Measurements from ENCODE around the gene TMEM108.
A peak's percentile ranks its signal among the peaks of the same experiment; 100 is the strongest.
"Not testable (repeated sequence)": the region's sequence is repeated elsewhere in the genome, so short reads cannot be mapped to it uniquely, and the experiment has no call there.

Gene TMEM108

GRCh38 chr3:133038089-133038730 is at the start of gene TMEM108:
Gene TMEM108 (plus strand): TSS chr3:133038391.
- peak; percentile 81 for DNase-seq (ENCODE audit: low spot score)

- no peak for DNase-seq (ENCODE audit: low spot score)
Measured at GRCh38 chr3:132995971-132996370, 42.2 kb upstream of the TMEM108 start.

- DNase-seq (ENCODE audit: low spot score) = no peak
Measured at GRCh38 chr3:132997404-132998185, 40.6 kb upstream of the TMEM108 start.

GRCh38 chr3:133005032-133005431 is 33.2 kb upstream of the TMEM108 start:
- not testable (repeated sequence) for DNase-seq (ENCODE audit: low spot score)

- no peak for DNase-seq (ENCODE audit: low spot score)
Measured at GRCh38 chr3:133007601-133008000, 30.6 kb upstream of the TMEM108 start.

GRCh38 chr3:133014325-133014724 is 23.9 kb upstream of the TMEM108 start:
- no peak for DNase-seq (ENCODE audit: low spot score)

GRCh38 chr3:133015573-133015972 is 22.6 kb upstream of the TMEM108 start:
- not testable (repeated sequence) for DNase-seq (ENCODE audit: low spot score)

- DNase-seq (ENCODE audit: low spot score) = no peak
Measured at GRCh38 chr3:133016838-133017309, 21.3 kb upstream of the TMEM108 start.

- DNase-seq (ENCODE audit: low spot score) = no peak
Measured at GRCh38 chr3:133018921-133019320, 19.3 kb upstream of the TMEM108 start.

- DNase-seq (ENCODE audit: low spot score) = no peak
Measured at GRCh38 chr3:133021206-133021605, 17.0 kb upstream of the TMEM108 start.

GRCh38 chr3:133023362-133023761 is 14.8 kb upstream of the TMEM108 start:
- DNase-seq (ENCODE audit: low spot score) = no peak

GRCh38 chr3:133025546-133025945 is 12.6 kb upstream of the TMEM108 start:
- DNase-seq (ENCODE audit: low spot score) = no peak

GRCh38 chr3:133032301-133032700 is 5.9 kb upstream of the TMEM108 start:
- no peak for DNase-seq (ENCODE audit: low spot score)

- DNase-seq (ENCODE audit: low spot score) = no peak
Measured at GRCh38 chr3:133037436-133037835, 755 bp upstream of the TMEM108 start.

- DNase-seq (ENCODE audit: low spot score) = no peak
Measured at GRCh38 chr3:133038731-133039375, 662 bp downstream of the TMEM108 start.

- peak; percentile 79 for DNase-seq (ENCODE audit: low spot score)
Measured at GRCh38 chr3:133040696-133041523, 2.7 kb downstream of the TMEM108 start.

- DNase-seq (ENCODE audit: low spot score) = no peak
Measured at GRCh38 chr3:133041524-133041829, 3.3 kb downstream of the TMEM108 start.

- DNase-seq (ENCODE audit: low spot score) = no peak
Measured at GRCh38 chr3:133042778-133043177, 4.6 kb downstream of the TMEM108 start.

GRCh38 chr3:133047980-133048379 is 9.8 kb downstream of the TMEM108 start:
- DNase-seq (ENCODE audit: low spot score) = no peak

- no peak for DNase-seq (ENCODE audit: low spot score)
Measured at GRCh38 chr3:133049491-133049890, 11.3 kb downstream of the TMEM108 start.

- DNase-seq (ENCODE audit: low spot score) = no peak
Measured at GRCh38 chr3:133050891-133051290, 12.7 kb downstream of the TMEM108 start.

GRCh38 chr3:133053532-133053931 is 15.3 kb downstream of the TMEM108 start:
- DNase-seq (ENCODE audit: low spot score) = no peak
